ENCODE measurements around the gene APMAP.

The APMAP gene

GRCh38 chr20:24965065-24965919, 27.3 kb downstream of the APMAP start:
- DNase-seq (ENCODE audit: low spot score), result no peak

- DNase-seq (ENCODE audit: low spot score), result no peak
These were observed 28.1 kb downstream of the APMAP start for GRCh38 chr20:24964506-24964840.

- no peak for DNase-seq (ENCODE audit: low spot score)
These were observed 28.7 kb downstream of the APMAP start for GRCh38 chr20:24963672-24964505.

- no peak for DNase-seq (ENCODE audit: low spot score)
These were observed 30.0 kb downstream of the APMAP start for GRCh38 chr20:24962510-24962909.

- no peak for DNase-seq (ENCODE audit: low spot score)
These were observed 30.4 kb downstream of the APMAP start for GRCh38 chr20:24962182-24962492.

- no peak for DNase-seq (ENCODE audit: low spot score)
These were observed 31.0 kb downstream of the APMAP start for GRCh38 chr20:24961384-24962181.

- no peak for DNase-seq (ENCODE audit: low spot score)
These were observed 31.7 kb downstream of the APMAP start for GRCh38 chr20:24960861-24961260.

GRCh38 chr20:24960302-24960801, 32.2 kb downstream of the APMAP start:
- no peak for DNase-seq (ENCODE audit: low spot score)

GRCh38 chr20:24959591-24960301, 32.8 kb downstream of the APMAP start:
- DNase-seq (ENCODE audit: low spot score), result no peak

GRCh38 chr20:24958506-24959385, 33.8 kb downstream of the APMAP start:
- DNase-seq (ENCODE audit: low spot score), result no peak

- no peak for DNase-seq (ENCODE audit: low spot score)
These were observed 35.1 kb downstream of the APMAP start for GRCh38 chr20:24957326-24958016.

- DNase-seq (ENCODE audit: low spot score), result no peak
These were observed 36.3 kb downstream of the APMAP start for GRCh38 chr20:24956001-24956841.

GRCh38 chr20:24955045-24955444, 37.5 kb downstream of the APMAP start:
- no peak for DNase-seq (ENCODE audit: low spot score)

- DNase-seq (ENCODE audit: low spot score), result no peak
These were observed 38.0 kb downstream of the APMAP start for GRCh38 chr20:24954566-24954965.

GRCh38 chr20:24954151-24954550, 38.4 kb downstream of the APMAP start:
- DNase-seq (ENCODE audit: low spot score), result no peak

GRCh38 chr20:24953621-24954133, 38.9 kb downstream of the APMAP start:
- DNase-seq (ENCODE audit: low spot score), result no peak

GRCh38 chr20:24953209-24953575, 39.4 kb downstream of the APMAP start:
- no peak for DNase-seq (ENCODE audit: low spot score)

GRCh38 chr20:24952376-24953208, 40.0 kb downstream of the APMAP start:
- no peak for DNase-seq (ENCODE audit: low spot score)

Data from RKO (cell line).